Fibroblast of lung (primary cell): Measurements from ENCODE around the gene PHETA2. TPM values are rescaled to one million over a fixed set of nuclear protein-coding genes. Genes with fewer than 3 reads are reported as not detected.

Source experiments
- DNase-seq, 2 donors: peaks; one replicate each; pipeline versions ENCODE4 v3.0.0 to v3.0.0-alpha.2; 2010; ENCODE audit warnings: low read depth in 2 of 2
- H2AFZ ChIP-seq: 2 replicates; pipeline ENCODE4 v1.5.1; 2012; ENCODE audit warnings: low read length, control low read depth, inconsistent platforms
- H3K27ac ChIP-seq: 2 replicates; pipeline ENCODE4 v1.5.1; 2011; ENCODE audit warnings: low read length, control low read depth; ENCODE audit not compliant: insufficient read depth
- H3K27me3 ChIP-seq: 2 replicates; pipeline ENCODE4 v1.5.1; 2011; ENCODE audit warnings: mild to moderate bottlenecking, low read length; ENCODE audit not compliant: control insufficient read depth, insufficient read depth
- H3K36me3 ChIP-seq: 2 replicates; pipeline ENCODE4 v1.5.1; 2011; ENCODE audit warnings: low read length; ENCODE audit not compliant: control insufficient read depth, insufficient read depth
- H3K4me1 ChIP-seq: 2 replicates; pipeline ENCODE4 v1.5.1; 2011; ENCODE audit warnings: low read length; ENCODE audit not compliant: control insufficient read depth, insufficient read depth; ENCODE audit errors: extremely low read depth
- H3K4me2 ChIP-seq: 2 replicates; pipeline ENCODE4 v1.5.1; 2011; ENCODE audit warnings: low read length, control low read depth; ENCODE audit not compliant: insufficient read depth; ENCODE audit errors: extremely low read depth
- H3K4me3 ChIP-seq, 4 experiments: fragments of 200-600 bp in 1 of 4; sonication (generic) in 1 of 4; replicated peaks in 1 of 4; 2 replicates each; pipeline ENCODE4 v1.5.1; 2011 to 2016; ENCODE audit warnings: low read length in 4 of 4, low read depth in 3 of 4, mild to moderate bottlenecking in 3 of 4, control low read depth in 2 of 4, inconsistent platforms in 1 of 4, mixed read lengths in 1 of 4; ENCODE audit not compliant: insufficient read depth in 1 of 4; ENCODE audit errors: control extremely low read depth in 1 of 4
- H3K79me2 ChIP-seq: 2 replicates; pipeline ENCODE4 v1.5.1; 2012; ENCODE audit warnings: mild to moderate bottlenecking, low read length, inconsistent platforms; ENCODE audit not compliant: control insufficient read depth, insufficient read depth
- H3K9ac ChIP-seq: 2 replicates; pipeline ENCODE4 v1.5.1; 2011; ENCODE audit warnings: mild to moderate bottlenecking, low read length, control low read depth; ENCODE audit not compliant: insufficient read depth
- H3K9me3 ChIP-seq: 2 replicates; pipeline ENCODE4 v1.5.1; 2012; ENCODE audit warnings: low read depth, low read length; ENCODE audit not compliant: control insufficient read depth, insufficient read depth
- H4K20me1 ChIP-seq: 2 replicates; pipeline ENCODE4 v1.5.1; 2011; ENCODE audit warnings: low read length; ENCODE audit not compliant: control insufficient read depth, insufficient read depth; ENCODE audit errors: extremely low read depth
- CTCF ChIP-seq, 2 donors: IDR thresholded peaks in 1 of 2; conservative IDR thresholded peaks in 1 of 2; 1 replicate in 1 of 2; 2 replicates in 1 of 2; pipeline ENCODE4 v1.5.1; 2011 to 2012; ENCODE audit warnings: low read length in 2 of 2, control low read depth in 1 of 2, inconsistent platforms in 1 of 2, low read depth in 1 of 2, mild to moderate bottlenecking in 1 of 2
- EZH2 ChIP-seq: IDR thresholded peaks from 2 replicates; pipeline ENCODE4 v1.5.1; 2012; ENCODE audit warnings: low read length, control low read depth, mild to moderate bottlenecking; ENCODE audit errors: missing control alignments
- polyA plus RNA-seq, 2 donors: library from polyadenylated mRNA; depleted of rRNA in 1 of 2; stranded (reverse) in 1 of 2; unstranded in 1 of 2; fragments of >200 nt; gene quantifications; 2 replicates each; pipeline ENCODE4 v1.2.1, GENCODE V29; 2011 to 2012; ENCODE audit warnings: missing spikeins in 1 of 2
- total RNA-seq: library from RNA; depleted of rRNA; stranded (reverse); fragments of >200 nt; gene quantifications from 2 replicates; pipeline ENCODE4 v1.2.1, GENCODE V29; 2014

Gene PHETA2
- total and polyA plus RNA-seq, 2 donors (not counting 1 experiment from before 2014, with no cell fraction given): 19.2 to 20.0 TPM

DNA sequence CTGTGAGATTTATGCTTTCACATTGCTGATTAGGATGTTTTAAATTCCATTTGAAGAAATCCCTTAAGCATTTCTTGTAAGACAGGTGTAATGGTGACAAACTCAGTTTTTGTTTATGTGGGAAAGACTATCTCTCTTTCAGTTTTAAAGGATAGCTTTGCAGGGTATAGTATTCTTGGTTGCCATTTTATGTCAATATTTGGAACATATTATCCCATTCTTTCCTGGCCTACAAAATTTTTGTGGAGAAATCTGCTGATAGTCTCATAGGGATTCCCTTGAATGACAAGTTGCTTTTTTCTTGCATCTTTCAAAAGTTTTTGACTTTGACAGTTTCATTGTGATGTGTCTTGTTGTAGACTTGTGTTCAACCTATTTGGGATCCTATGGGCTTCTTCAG, 32.3 kb upstream of the PHETA2 start:
- no peak overlapping the region for H3K4me3 ChIP-seq
- no peaks in the 10 kb centered on the region for H3K36me3 ChIP-seq
- no peak overlapping the region for H3K27ac ChIP-seq
- H3K9ac ChIP-seq: no peak overlapping the region
- no peak for DNase-seq
- no peaks in the 10 kb centered on the region for H4K20me1 ChIP-seq
- no peaks in the 10 kb centered on the region for H3K9me3 ChIP-seq
- no peaks in the 10 kb centered on the region for H3K4me1 ChIP-seq
- no peak for TF ChIP-seq EZH2
- no peak for TF ChIP-seq CTCF (conservative IDR thresholded peaks at IDR 0.05 in 1 of 2, IDR thresholded peaks at IDR 0.05 in 1 of 2; ENCODE audit: low read depth in 1 of 2, low read length in 2 of 2)
- no peaks in the 10 kb centered on the region for H3K27me3 ChIP-seq
- H2AFZ ChIP-seq: no peak overlapping the region
- no peaks in the 10 kb centered on the region for H3K79me2 ChIP-seq
- no peak overlapping the region for H3K4me2 ChIP-seq

GRCh38 chr22:42050641-42051180, 23.3 kb upstream of the PHETA2 start:
- H3K9ac ChIP-seq: no peak overlapping the region
- no peaks in the 10 kb centered on the region for H3K79me2 ChIP-seq
- H3K27me3 ChIP-seq: no peaks in the 10 kb centered on the region
- no peak for DNase-seq
- H4K20me1 ChIP-seq: no peaks in the 10 kb centered on the region
- no peaks in the 10 kb centered on the region for H3K9me3 ChIP-seq
- TF ChIP-seq CTCF (conservative IDR thresholded peaks at IDR 0.05 in 1 of 2, IDR thresholded peaks at IDR 0.05 in 1 of 2; ENCODE audit: low read depth in 1 of 2, low read length in 2 of 2): no peak
- no peak for TF ChIP-seq EZH2
- H3K36me3 ChIP-seq: no peaks in the 10 kb centered on the region
- no peak overlapping the region for H2AFZ ChIP-seq
- no peak overlapping the region for H3K27ac ChIP-seq
- H3K4me2 ChIP-seq: no peak overlapping the region
- no peak overlapping the region for H3K4me3 ChIP-seq
- H3K4me1 ChIP-seq: no peaks in the 10 kb centered on the region

DNA sequence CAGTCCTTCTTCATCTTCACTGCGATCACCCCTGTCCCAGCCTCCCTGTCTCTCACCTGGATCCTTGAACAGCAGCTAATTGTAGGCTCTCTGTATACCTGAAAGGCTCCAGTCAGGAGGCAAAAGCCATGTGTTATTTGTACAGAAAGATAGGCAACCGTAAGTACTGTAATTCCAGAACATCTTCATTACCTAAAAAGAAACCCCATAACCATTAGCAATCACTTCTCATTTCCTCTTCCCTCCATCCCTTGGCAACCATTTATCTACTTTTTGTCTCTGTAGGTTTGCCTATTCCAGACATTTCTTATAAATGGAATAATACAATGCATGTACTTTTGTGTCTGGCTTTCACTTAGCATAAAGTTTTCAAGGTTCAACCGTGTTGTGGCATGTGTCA, 21.3 kb upstream of the PHETA2 start:
- H2AFZ ChIP-seq: no peak overlapping the region
- DNase-seq: no peak
- H3K36me3 ChIP-seq: no peaks in the 10 kb centered on the region
- H3K4me1 ChIP-seq: no peaks in the 10 kb centered on the region
- TF ChIP-seq CTCF (conservative IDR thresholded peaks at IDR 0.05 in 1 of 2, IDR thresholded peaks at IDR 0.05 in 1 of 2; ENCODE audit: low read depth in 1 of 2, low read length in 2 of 2) (no peak), EZH2 (no peak)
- no peak overlapping the region for H3K27ac ChIP-seq
- H3K27me3 ChIP-seq: no peaks in the 10 kb centered on the region
- H3K79me2 ChIP-seq: no peaks in the 10 kb centered on the region
- H3K9ac ChIP-seq: no peak overlapping the region
- no peaks in the 10 kb centered on the region for H4K20me1 ChIP-seq
- H3K4me3 ChIP-seq: no peak overlapping the region
- no peak overlapping the region for H3K4me2 ChIP-seq
- no peaks in the 10 kb centered on the region for H3K9me3 ChIP-seq
